Activated naive CD8-positive, alpha-beta T cell (primary cell): ENCODE data around the gene GRM7.
"Not testable (repeated sequence)": the region's sequence is repeated elsewhere in the genome, so short reads cannot be mapped to it uniquely, and the experiment has no call there.

Experiments
- H3K27ac Mint-ChIP-seq: one replicate; pipeline ENCODE4 v1.8.0; 2021; ENCODE audit warnings: mixed read lengths
- H3K27me3 Mint-ChIP-seq: one replicate; pipeline ENCODE4 v1.8.0; 2021; ENCODE audit warnings: mixed read lengths
- H3K36me3 Mint-ChIP-seq: one replicate; pipeline ENCODE4 v1.8.0; 2021; ENCODE audit warnings: mixed read lengths
- H3K4me1 Mint-ChIP-seq: one replicate; pipeline ENCODE4 v1.8.0; 2021; ENCODE audit warnings: low read depth, mixed read lengths
- H3K4me3 Mint-ChIP-seq: one replicate; pipeline ENCODE4 v1.8.0; 2021; ENCODE audit warnings: mild to moderate bottlenecking, mixed read lengths
- H3K9me3 Mint-ChIP-seq: one replicate; pipeline ENCODE4 v1.8.0; 2021; ENCODE audit warnings: low read depth, mixed read lengths

GRM7 gene

DNA sequence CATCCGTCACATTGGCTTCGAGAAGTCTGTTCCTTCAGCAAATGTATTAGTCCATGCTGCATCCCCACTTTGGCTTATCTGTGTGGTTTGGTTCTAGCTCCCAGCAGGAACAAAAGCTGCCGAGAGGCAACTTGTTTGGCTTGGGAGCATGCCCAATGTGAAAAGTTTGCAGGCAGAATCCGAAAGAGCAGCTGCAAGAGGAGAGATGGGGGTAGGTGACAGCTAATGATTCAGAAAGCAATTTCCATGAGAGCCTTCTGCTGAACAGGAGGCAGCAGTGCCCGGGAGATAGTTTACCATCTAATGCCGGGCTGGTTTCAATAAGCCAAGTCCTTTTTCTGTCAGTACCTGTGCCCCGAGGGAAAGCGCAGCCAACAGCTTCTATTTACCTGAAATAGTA lies 60.2 kb downstream of the GRM7 start:
- Mint-ChIP-seq H3K27ac (no peak overlapping the region), H3K4me1 (no peaks in the 10 kb centered on the region), H3K36me3 (no peaks in the 10 kb centered on the region), H3K4me3 (no peak overlapping the region), H3K9me3 (peaks cover 3% of the 10 kb centered on the region), H3K27me3 (no peaks in the 10 kb centered on the region)

DNA sequence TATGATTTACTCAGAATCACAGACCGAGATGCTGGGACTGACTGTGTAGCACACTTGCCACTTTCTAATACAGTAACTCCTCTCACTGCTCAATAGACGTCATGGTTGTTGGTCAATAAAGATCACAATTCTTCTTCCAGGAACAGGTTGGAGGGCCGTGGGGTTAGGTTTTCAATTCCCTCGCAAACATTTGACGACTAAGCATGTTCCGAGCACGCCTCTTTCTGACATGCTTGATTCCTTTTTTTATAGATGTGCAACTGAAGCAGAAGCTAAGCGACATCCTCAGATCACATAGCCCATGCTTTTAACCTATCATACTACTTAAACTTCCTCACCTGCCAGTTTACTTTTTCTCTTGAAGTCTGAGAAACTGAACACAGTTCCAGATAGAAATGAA lies 61.0 kb downstream of the GRM7 start:
- no peak overlapping the region for H3K4me3 Mint-ChIP-seq
- peaks cover 3% of the 10 kb centered on the region for H3K9me3 Mint-ChIP-seq
- no peaks in the 10 kb centered on the region for H3K36me3 Mint-ChIP-seq
- H3K4me1 Mint-ChIP-seq = no peaks in the 10 kb centered on the region
- no peaks in the 10 kb centered on the region for H3K27me3 Mint-ChIP-seq
- H3K27ac Mint-ChIP-seq = no peak overlapping the region

DNA sequence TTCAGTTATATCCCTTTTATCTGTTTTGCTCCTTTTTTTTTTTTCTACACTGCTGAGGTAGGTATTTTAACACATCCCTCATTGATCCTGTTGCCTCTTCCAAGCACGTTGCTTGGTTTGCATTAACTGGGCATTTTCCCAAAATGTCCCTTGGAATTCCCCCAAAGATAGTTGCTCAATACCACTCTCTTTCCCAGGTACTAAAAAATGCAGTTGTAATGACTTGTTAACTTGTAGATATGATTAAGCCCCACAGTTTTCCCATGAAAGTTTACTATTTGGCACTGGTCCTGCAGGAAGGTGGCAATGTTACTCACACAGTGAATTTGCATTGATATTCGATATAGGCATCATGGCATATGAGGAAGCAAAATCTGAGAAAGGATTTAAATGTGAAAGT lies 67.1 kb downstream of the GRM7 start:
- Mint-ChIP-seq H3K9me3 (peaks cover 3% of the 10 kb centered on the region), H3K36me3 (no peaks in the 10 kb centered on the region), H3K4me1 (no peaks in the 10 kb centered on the region), H3K4me3 (no peak overlapping the region), H3K27ac (no peak overlapping the region), H3K27me3 (no peaks in the 10 kb centered on the region)

DNA sequence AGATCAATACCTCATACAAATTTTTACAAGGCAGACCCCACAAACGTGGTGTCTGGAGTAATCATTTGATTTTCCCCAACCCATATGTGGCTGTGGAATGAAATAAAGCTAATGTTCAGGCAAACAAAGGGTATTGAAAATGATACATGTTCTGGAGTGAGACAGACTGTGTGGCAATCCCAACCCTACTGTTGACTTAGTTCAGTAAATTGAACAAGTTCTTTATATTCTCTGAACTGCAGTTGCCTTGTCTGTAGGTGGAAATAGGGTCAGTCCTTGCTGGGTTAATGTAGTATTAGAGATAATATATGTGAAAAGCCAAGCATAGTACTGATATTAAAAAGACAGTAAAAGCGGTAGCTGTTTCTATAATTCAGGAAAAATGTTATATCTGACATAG lies 69.0 kb downstream of the GRM7 start:
- Mint-ChIP-seq H3K27ac (no peak overlapping the region), H3K36me3 (no peaks in the 10 kb centered on the region), H3K4me1 (no peaks in the 10 kb centered on the region), H3K4me3 (no peak overlapping the region), H3K27me3 (no peaks in the 10 kb centered on the region), H3K9me3 (peaks cover 3% of the 10 kb centered on the region)

DNA sequence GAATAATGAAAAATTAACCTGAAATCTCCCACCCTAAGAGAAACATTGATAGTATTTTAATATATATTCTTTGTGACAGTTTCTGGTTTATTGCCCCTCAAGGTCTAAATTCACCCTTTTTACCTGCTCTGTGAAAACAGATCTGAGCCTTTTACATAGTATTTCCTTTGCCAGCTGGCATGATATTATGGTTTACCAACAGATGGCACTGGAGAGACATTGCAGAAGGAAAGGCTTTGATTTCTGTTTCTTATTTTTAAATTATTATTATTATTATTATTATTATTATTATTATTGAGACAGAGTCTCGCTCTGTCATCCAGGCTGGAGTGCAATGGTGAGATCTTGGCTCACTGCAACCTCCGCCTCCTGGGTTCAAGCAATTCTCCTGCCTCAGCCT lies 74.5 kb downstream of the GRM7 start:
- H3K4me1 Mint-ChIP-seq, H3K9me3 Mint-ChIP-seq, H3K36me3 Mint-ChIP-seq, H3K27me3 Mint-ChIP-seq, H3K4me3 Mint-ChIP-seq, H3K27ac Mint-ChIP-seq: not testable (repeated sequence)

DNA sequence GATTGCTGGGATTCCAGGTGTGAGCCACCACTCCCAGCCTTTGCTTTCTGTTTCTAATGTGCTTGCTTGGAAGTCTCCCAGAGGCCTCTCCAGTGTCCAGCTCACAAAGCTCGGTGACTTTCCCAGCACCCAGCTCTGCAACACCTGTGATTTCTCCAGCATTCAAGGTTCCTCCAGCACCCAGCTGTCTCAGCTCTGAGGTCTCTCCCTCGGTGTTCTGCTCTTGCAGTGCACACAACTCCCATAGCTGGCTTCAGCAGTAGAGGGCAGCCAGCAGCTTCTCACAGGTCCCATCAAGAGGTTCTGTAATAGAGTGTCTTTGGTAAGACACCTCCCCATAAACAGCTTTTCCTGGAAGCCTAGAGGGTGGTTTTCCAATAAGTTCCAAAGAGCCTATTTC lies 75.1 kb downstream of the GRM7 start:
- H3K4me1 Mint-ChIP-seq = no peaks in the 10 kb centered on the region
- H3K36me3 Mint-ChIP-seq = no peaks in the 10 kb centered on the region
- no peak overlapping the region for H3K4me3 Mint-ChIP-seq
- H3K27me3 Mint-ChIP-seq = no peaks in the 10 kb centered on the region
- H3K27ac Mint-ChIP-seq = no peak overlapping the region
- no peaks in the 10 kb centered on the region for H3K9me3 Mint-ChIP-seq

DNA sequence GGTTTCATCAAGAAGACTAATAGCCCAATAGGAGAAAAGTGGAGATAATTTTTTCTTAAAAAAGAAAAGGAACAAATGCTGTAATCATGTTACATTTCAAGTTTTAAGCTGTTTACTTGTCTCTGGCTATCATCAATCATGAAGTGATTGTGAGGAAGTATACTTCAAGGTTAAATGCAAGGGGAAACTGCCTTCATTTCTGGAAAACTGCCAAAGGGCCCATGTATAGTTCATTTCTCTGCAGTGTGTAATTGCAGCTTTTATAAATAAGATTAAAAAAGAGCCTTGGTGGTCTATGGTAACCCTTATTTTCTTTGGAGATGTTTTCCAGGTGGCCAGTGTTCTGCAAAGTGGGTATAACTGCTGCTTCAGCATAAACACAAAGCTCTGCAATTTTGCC lies 101.9 kb downstream of the GRM7 start:
- H3K27ac Mint-ChIP-seq = no peak overlapping the region
- H3K4me3 Mint-ChIP-seq = no peak overlapping the region
- no peaks in the 10 kb centered on the region for H3K4me1 Mint-ChIP-seq
- no peaks in the 10 kb centered on the region for H3K9me3 Mint-ChIP-seq
- no peaks in the 10 kb centered on the region for H3K36me3 Mint-ChIP-seq
- H3K27me3 Mint-ChIP-seq = no peaks in the 10 kb centered on the region

DNA sequence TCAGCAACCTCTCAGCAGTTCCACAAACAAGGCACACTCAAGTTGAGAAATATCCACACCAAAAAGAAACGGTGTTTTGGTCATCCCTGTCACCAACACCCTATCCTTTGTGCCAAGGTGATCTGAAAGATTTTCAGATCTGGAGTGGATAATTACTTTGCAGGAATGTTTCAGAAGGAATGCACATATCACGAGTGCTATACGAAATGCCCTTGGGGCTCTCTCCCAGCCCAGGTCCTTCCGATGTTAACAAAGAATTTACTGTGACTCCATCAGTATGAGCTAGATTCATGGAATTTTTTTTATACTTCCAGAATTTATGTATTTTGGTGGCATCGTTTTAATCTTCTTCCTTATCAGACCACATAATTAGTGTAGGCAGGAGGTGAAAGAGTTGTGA lies 105.0 kb downstream of the GRM7 start:
- H3K9me3 Mint-ChIP-seq = no peaks in the 10 kb centered on the region
- no peaks in the 10 kb centered on the region for H3K36me3 Mint-ChIP-seq
- H3K4me3 Mint-ChIP-seq = no peak overlapping the region
- no peaks in the 10 kb centered on the region for H3K27me3 Mint-ChIP-seq
- no peak overlapping the region for H3K27ac Mint-ChIP-seq
- H3K4me1 Mint-ChIP-seq = no peaks in the 10 kb centered on the region

DNA sequence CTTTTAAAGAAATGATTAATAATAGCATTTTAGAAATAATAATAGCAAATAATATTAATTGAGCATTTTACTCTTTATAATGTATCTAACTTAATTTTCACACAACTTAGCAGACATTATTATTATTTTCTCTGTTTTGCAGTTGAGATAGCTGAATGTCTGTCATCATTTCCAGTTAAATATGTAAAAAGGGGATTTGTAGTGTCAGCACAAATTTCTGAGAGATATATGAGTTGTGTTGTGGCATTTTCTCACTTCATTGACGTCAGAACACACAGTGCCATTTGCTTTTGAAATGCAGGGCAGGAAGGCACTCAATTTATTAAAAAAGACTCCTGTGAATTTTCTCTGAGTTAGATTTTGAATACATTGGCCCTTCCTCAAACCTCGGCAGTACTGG lies 111.0 kb downstream of the GRM7 start:
- Mint-ChIP-seq H3K36me3 (no peaks in the 10 kb centered on the region), H3K4me1 (no peaks in the 10 kb centered on the region), H3K4me3 (no peak overlapping the region), H3K27ac (no peak overlapping the region), H3K27me3 (no peaks in the 10 kb centered on the region), H3K9me3 (no peaks in the 10 kb centered on the region)

DNA sequence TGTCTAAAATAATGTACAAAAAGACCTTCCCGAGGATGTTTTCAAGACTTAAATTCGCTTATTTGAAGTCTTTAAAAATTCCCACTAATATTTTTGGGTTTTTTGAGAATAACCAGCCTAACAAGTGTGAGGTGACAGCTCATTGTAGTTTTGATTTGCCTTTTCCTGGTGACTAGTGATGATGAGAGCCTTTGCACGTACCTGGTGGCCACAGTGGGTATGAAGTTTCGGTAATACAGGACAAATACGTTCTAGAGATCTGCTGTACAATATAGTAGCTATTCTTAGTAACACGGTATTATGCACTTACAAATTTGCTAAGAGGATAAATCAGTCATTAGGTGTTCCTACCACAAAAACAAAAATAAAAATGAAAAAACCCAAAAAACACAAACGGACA lies 124.9 kb downstream of the GRM7 start:
- H3K4me3 Mint-ChIP-seq = no peak overlapping the region
- H3K9me3 Mint-ChIP-seq = no peaks in the 10 kb centered on the region
- no peaks in the 10 kb centered on the region for H3K36me3 Mint-ChIP-seq
- no peaks in the 10 kb centered on the region for H3K4me1 Mint-ChIP-seq
- H3K27ac Mint-ChIP-seq = no peak overlapping the region
- no peaks in the 10 kb centered on the region for H3K27me3 Mint-ChIP-seq

DNA sequence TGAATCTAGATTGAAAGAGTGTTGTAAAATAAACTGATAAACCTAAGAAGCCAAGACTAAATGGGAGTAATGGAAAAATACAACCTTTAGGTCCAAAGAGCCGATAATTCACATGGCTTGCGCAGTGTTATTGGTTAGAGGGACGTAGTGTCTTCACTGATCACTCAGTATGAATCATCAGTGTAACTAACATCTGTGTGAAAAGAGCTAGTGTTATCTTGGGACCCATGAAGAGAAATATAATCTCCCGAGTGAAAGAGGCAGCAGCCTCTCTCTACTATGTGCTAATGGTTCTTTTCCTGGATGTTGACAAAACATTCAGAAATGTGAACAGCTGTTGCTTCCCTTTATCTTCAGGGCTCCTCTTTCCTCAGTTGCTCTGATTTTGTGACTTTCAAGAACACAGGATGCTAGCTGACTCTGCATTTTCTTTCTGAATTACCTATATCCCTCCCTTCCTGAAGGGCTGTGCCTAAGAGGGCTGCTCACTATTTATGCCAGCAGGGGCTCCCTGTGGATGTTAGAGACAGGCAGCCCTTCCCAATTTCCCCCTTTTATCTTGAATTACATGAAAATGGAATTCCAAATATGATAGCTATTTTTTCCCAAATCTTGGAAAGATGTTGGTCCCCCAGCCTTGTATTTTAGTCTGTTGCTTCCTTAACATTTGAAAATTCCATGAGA lies 128.8 kb downstream of the GRM7 start:
- no peaks in the 10 kb centered on the region for H3K27me3 Mint-ChIP-seq
- peaks cover 4% of the 10 kb centered on the region for H3K9me3 Mint-ChIP-seq
- no peaks in the 10 kb centered on the region for H3K4me1 Mint-ChIP-seq
- no peak overlapping the region for H3K4me3 Mint-ChIP-seq
- H3K36me3 Mint-ChIP-seq = no peaks in the 10 kb centered on the region
- H3K27ac Mint-ChIP-seq = no peak overlapping the region

DNA sequence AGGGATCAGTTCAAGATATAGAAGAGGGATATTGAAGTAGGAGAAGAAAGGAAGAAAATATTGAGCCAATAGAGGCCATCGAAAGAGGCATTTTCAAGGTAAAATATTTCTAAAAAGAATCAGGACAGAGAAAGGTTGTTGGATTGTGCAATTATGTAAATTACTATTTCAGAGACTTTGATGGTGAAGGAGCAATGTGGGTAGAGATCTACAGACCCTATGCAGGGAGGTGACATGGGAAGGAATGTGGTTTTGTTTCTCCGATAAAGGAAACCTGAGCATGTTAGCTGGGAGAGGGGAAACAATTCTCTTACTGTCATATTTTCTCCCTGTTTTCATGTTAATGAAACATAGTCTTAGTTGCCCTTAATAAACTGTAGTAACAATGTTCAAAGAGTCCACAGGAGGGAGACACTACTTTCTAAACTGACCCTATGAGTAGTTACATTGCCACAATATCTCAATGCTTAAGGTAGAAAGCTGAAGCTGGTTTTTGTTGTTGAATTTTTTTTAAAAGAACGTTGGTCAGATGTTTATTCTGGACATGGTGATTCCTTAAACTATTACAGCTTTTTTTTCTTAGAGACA lies 133.3 kb downstream of the GRM7 start:
- Mint-ChIP-seq H3K4me3 (no peak overlapping the region), H3K27me3 (no peaks in the 10 kb centered on the region), H3K27ac (no peak overlapping the region), H3K9me3 (peaks cover 4% of the 10 kb centered on the region), H3K4me1 (no peaks in the 10 kb centered on the region), H3K36me3 (no peaks in the 10 kb centered on the region)

DNA sequence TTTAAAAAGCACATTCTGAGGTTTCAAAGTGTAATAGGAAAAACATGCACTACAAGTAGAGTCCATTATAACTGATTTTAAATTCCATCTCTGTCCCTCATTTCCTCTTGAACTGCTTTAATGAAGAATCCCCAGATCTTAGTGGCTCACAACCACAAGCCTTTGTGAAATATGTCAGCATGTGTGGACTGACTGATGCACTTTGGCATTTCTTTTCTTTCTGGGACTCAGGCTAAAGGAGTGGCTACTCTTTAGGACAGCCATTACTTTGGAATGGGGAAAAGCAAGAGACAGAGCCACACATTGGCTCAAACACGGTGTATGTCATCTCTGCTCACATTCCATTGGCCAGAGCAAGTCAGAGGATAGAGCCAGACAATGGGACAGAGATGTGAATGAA lies 139.6 kb downstream of the GRM7 start:
- Mint-ChIP-seq H3K9me3 (peaks cover 4% of the 10 kb centered on the region), H3K4me3 (no peak overlapping the region), H3K27ac (no peak overlapping the region), H3K4me1 (no peaks in the 10 kb centered on the region), H3K27me3 (no peaks in the 10 kb centered on the region), H3K36me3 (no peaks in the 10 kb centered on the region)

DNA sequence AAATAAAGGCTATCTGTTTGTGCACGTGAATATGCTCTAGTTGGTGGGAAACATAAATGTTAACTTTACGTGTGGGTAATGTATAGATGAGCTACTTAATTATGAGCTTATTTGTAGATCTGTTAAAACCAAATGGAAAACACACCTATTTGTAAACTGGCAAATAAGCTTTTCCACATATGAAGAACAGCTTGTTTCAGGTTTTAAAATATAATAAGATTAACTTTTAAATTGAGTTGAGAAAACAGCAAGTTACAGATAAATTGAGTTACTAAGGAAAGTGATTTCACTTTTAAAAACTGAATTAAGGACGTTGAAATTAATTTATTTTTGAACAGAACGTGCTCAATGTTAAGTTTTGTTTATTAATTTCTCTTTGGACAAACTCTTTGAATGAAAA lies 140.5 kb downstream of the GRM7 start:
- H3K9me3 Mint-ChIP-seq = peaks cover 4% of the 10 kb centered on the region
- no peaks in the 10 kb centered on the region for H3K36me3 Mint-ChIP-seq

DNA sequence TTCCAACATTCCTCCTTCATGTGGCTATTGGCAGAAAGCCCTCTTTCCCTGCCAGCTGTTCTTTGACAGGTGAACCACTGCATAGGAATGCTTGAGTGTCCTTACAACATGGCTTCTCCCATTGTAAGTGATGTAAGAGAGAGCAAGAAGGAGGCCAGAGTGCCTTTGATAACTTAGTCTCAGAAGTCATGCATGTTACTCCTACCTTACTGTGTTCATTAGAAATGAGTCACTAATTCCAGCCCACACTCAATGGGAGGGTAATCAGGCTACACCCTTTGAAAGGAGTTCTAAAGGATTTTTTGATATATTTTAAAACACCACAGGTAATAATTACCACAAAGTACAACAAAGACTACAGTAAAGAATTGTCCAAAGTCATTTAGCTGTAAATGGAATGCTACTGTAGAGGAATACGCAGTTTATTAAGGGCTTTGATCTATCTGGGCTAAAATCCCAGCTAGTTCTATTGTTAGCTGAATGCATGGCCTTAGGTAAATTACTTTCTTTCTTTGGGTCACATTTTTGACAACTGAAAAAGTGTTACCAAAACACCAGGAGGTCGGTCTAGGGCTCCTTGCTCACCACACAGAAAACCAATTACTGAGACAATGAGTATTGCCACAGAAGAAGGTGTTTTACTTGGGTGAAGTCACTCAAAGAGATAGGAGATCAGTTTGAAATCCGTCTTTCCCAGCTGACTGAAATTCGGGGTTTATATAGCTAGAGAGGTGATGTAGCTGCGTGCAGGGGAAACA lies 154.9 kb downstream of the GRM7 start:
- Mint-ChIP-seq H3K9me3 (no peaks in the 10 kb centered on the region), H3K27me3 (no peaks in the 10 kb centered on the region), H3K4me3 (no peak overlapping the region), H3K4me1 (no peaks in the 10 kb centered on the region), H3K27ac (no peak overlapping the region), H3K36me3 (no peaks in the 10 kb centered on the region)

More for the DNA sequence above, 140.5 kb downstream of the GRM7 start:
- Mint-ChIP-seq H3K27me3 (no peaks in the 10 kb centered on the region), H3K4me1 (no peaks in the 10 kb centered on the region), H3K27ac (no peak overlapping the region), H3K4me3 (no peak overlapping the region)
